ENCODE measurements around the gene ACBD4.

The ACBD4 gene

GRCh38 chr17:45101883-45102811 lies 33.3 kb upstream of the ACBD4 start:
- Histone ChIP-seq H3K4me3 (ENCODE audit: low read length) (no peak overlapping the region), H3K9ac (ENCODE audit: low read length) (no peak overlapping the region), H2AFZ (ENCODE audit: low read depth, low read length) (no peak overlapping the region), H3K9me3 (ENCODE audit: insufficient read depth, low read length) (no peaks in the 10 kb centered on the region), H3K4me2 (ENCODE audit: low read length) (no peak overlapping the region), H3K4me1 (ENCODE audit: low read length) (no peaks in the 10 kb centered on the region), H3K79me2 (ENCODE audit: low read length) (no peaks in the 10 kb centered on the region), H3K27me3 (ENCODE audit: low read depth, low read length) (no peaks in the 10 kb centered on the region), H3K36me3 (replicated peaks; ENCODE audit: low read depth, low read length) (peaks cover 76% of the 10 kb centered on the region), H3K27ac (ENCODE audit: low read length) (no peak overlapping the region), H4K20me1 (ENCODE audit: insufficient read depth, low read length) (no peaks in the 10 kb centered on the region)
- TF ChIP-seq CTCF (IDR thresholded peaks at IDR 0.05; ENCODE audit: low read depth, low read length) (no peak), EZH2phosphoT487 (IDR thresholded peaks at IDR 0.05; ENCODE audit: low read depth) (no peak)

GRCh38 chr17:45102856-45103255 lies 32.6 kb upstream of the ACBD4 start:
- Histone ChIP-seq H3K27ac (ENCODE audit: low read length) (no peak overlapping the region), H3K27me3 (ENCODE audit: low read depth, low read length) (no peaks in the 10 kb centered on the region)

GRCh38 chr17:45103269-45103795 lies 32.2 kb upstream of the ACBD4 start:
- TF ChIP-seq EZH2phosphoT487 (IDR thresholded peaks at IDR 0.05; ENCODE audit: low read depth) (no peak), CTCF (IDR thresholded peaks at IDR 0.05; ENCODE audit: low read depth, low read length) (no peak)
- H3K27me3 ChIP-seq (ENCODE audit: low read depth, low read length) = no peaks in the 10 kb centered on the region
- no peak overlapping the region for H3K9ac ChIP-seq (ENCODE audit: low read length)
- no peaks in the 10 kb centered on the region for H4K20me1 ChIP-seq (ENCODE audit: insufficient read depth, low read length)
- H3K4me2 ChIP-seq (ENCODE audit: low read length) = no peak overlapping the region
- H3K4me3 ChIP-seq (ENCODE audit: low read length) = no peak overlapping the region
- H3K79me2 ChIP-seq (ENCODE audit: low read length) = no peaks in the 10 kb centered on the region
- no peaks in the 10 kb centered on the region for H3K9me3 ChIP-seq (ENCODE audit: insufficient read depth, low read length)
- no peak overlapping the region for H3K27ac ChIP-seq (ENCODE audit: low read length)
- no peaks in the 10 kb centered on the region for H3K4me1 ChIP-seq (ENCODE audit: low read length)
- H3K36me3 ChIP-seq (replicated peaks; ENCODE audit: low read depth, low read length) = peaks cover 76% of the 10 kb centered on the region
- H2AFZ ChIP-seq (ENCODE audit: low read depth, low read length) = no peak overlapping the region

More at GRCh38 chr17:45102856-45103255, 32.6 kb upstream of the ACBD4 start:
- H3K79me2 ChIP-seq (ENCODE audit: low read length) = no peaks in the 10 kb centered on the region
- H2AFZ ChIP-seq (ENCODE audit: low read depth, low read length) = no peak overlapping the region
- H3K4me2 ChIP-seq (ENCODE audit: low read length) = no peak overlapping the region
- TF ChIP-seq EZH2phosphoT487 (IDR thresholded peaks at IDR 0.05; ENCODE audit: low read depth) (no peak), CTCF (IDR thresholded peaks at IDR 0.05; ENCODE audit: low read depth, low read length) (no peak)
- no peaks in the 10 kb centered on the region for H3K4me1 ChIP-seq (ENCODE audit: low read length)
- H3K36me3 ChIP-seq (replicated peaks; ENCODE audit: low read depth, low read length) = peaks cover 76% of the 10 kb centered on the region
- H4K20me1 ChIP-seq (ENCODE audit: insufficient read depth, low read length) = no peaks in the 10 kb centered on the region
- H3K9me3 ChIP-seq (ENCODE audit: insufficient read depth, low read length) = no peaks in the 10 kb centered on the region
- H3K9ac ChIP-seq (ENCODE audit: low read length) = no peak overlapping the region
- no peak overlapping the region for H3K4me3 ChIP-seq (ENCODE audit: low read length)

GRCh38 chr17:45104029-45104428 lies 31.5 kb upstream of the ACBD4 start:
- Histone ChIP-seq H3K79me2 (ENCODE audit: low read length) (no peaks in the 10 kb centered on the region), H4K20me1 (ENCODE audit: insufficient read depth, low read length) (no peaks in the 10 kb centered on the region), H3K9ac (ENCODE audit: low read length) (no peak overlapping the region), H2AFZ (ENCODE audit: low read depth, low read length) (no peak overlapping the region), H3K4me2 (ENCODE audit: low read length) (no peak overlapping the region), H3K9me3 (ENCODE audit: insufficient read depth, low read length) (no peaks in the 10 kb centered on the region), H3K4me3 (ENCODE audit: low read length) (no peak overlapping the region), H3K36me3 (replicated peaks; ENCODE audit: low read depth, low read length) (peaks cover 75% of the 10 kb centered on the region), H3K27ac (ENCODE audit: low read length) (no peak overlapping the region), H3K4me1 (ENCODE audit: low read length) (no peaks in the 10 kb centered on the region), H3K27me3 (ENCODE audit: low read depth, low read length) (no peaks in the 10 kb centered on the region)
- no peak for TF ChIP-seq EZH2phosphoT487 (IDR thresholded peaks at IDR 0.05; ENCODE audit: low read depth)
- TF ChIP-seq CTCF (IDR thresholded peaks at IDR 0.05; ENCODE audit: low read depth, low read length) = no peak

Data from OCI-LY3 (cell line).